GM06990 (cell line): ENCODE data around the gene PTTG1.

Experiments
- DNase-seq: peaks from one replicate; pipeline ENCODE4 v3.0.0-alpha.2; 2011; ENCODE audit not compliant: insufficient read length; ENCODE audit errors: extremely low read depth
- H3K27me3 ChIP-seq: replicated peaks from 2 replicates; pipeline ENCODE4 v1.6.0; 2011; ENCODE audit warnings: low read length; ENCODE audit not compliant: control insufficient read depth, insufficient read depth
- H3K36me3 ChIP-seq: 2 replicates; pipeline ENCODE4 v1.5.1; 2011; ENCODE audit warnings: low read length; ENCODE audit not compliant: control insufficient read depth, insufficient read depth
- H3K4me3 ChIP-seq: replicated peaks from 2 replicates; pipeline ENCODE4 v1.5.1; 2011; ENCODE audit warnings: low read depth, mild to moderate bottlenecking, control low read depth, low read length
- CTCF ChIP-seq: IDR thresholded peaks from 2 replicates; pipeline ENCODE4 v1.5.1; 2011; ENCODE audit warnings: low read length, control low read depth, mild to moderate bottlenecking, inconsistent platforms; ENCODE audit not compliant: insufficient read depth, poor library complexity, severe bottlenecking

PTTG1 gene

GRCh38 chr5:160472482-160472881 lies 50.8 kb downstream of the PTTG1 start:
- Histone ChIP-seq H3K27me3 (no peaks in the 10 kb centered on the region), H3K36me3 (peaks cover 8% of the 10 kb centered on the region), H3K4me3 (peak overlapping the region; percentile 94)
- DNase-seq, result no peak
- TF ChIP-seq CTCF, result no peak

DNA sequence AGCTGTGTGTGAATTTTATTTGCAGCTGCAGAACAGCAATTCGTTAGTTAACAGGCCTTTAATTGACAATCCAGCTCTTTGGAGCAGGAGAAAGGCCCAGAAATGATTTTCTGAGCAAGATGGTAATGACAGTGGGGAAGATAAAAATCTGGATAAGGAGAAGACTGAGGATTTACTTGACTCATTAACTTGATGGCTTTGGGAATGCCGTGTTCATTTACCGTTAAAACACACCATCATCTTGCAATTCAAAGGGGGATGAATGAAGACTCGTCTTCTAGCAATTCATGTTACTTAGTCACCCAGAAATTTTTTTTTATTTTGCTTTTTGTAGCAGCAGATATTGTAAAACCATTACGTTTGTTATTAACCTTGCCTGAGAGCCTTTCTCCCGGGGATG lies 52.0 kb downstream of the PTTG1 start:
- no peak for DNase-seq
- peak overlapping the region; percentile 15; the same call in 1 of the 2 replicates for H3K4me3 ChIP-seq
- no peak for TF ChIP-seq CTCF
- H3K27me3 ChIP-seq, result no peaks in the 10 kb centered on the region
- H3K36me3 ChIP-seq, result peaks cover 11% of the 10 kb centered on the region

DNA sequence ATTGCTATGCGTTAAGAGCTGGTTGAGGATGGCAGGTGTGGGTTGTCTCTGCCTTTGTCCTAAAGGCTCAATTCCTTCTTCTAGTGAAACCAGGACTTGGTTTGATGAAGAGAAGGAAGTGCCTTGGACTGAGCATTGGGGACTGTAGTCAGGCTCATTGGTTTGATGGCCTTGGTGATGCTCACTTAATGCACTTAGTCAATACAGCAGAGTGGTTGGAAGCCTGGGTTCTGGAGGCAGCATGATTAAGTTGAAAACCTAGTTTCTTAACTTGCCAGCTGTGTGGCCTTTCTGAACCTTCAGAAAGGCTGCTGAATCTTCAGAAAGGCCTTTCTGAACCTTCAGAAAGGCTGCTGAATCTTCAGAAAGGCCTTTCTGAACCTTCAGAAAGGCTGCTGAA lies 52.4 kb downstream of the PTTG1 start:
- no peak for DNase-seq
- no peaks in the 10 kb centered on the region for H3K27me3 ChIP-seq
- TF ChIP-seq CTCF, result no peak
- no peak overlapping the region; the same call in 1 of the 2 replicates for H3K4me3 ChIP-seq
- H3K36me3 ChIP-seq, result peaks cover 11% of the 10 kb centered on the region

- H3K4me3 ChIP-seq, result no peak overlapping the region
- no peak for DNase-seq
- peaks cover 13% of the 10 kb centered on the region for H3K36me3 ChIP-seq
- H3K27me3 ChIP-seq, result no peaks in the 10 kb centered on the region
- TF ChIP-seq CTCF, result no peak
These were observed 54.3 kb downstream of the PTTG1 start for GRCh38 chr5:160475864-160476438.

GRCh38 chr5:160477266-160477970 lies 55.8 kb downstream of the PTTG1 start:
- Histone ChIP-seq H3K27me3 (no peaks in the 10 kb centered on the region), H3K36me3 (peaks cover 13% of the 10 kb centered on the region), H3K4me3 (no peak overlapping the region)
- no peak for TF ChIP-seq CTCF
- no peak for DNase-seq
